Rectal smooth muscle tissue (tissue), 1 donor: ENCODE results near the gene POU5F1.
"Not testable (repeated sequence)": the region's sequence is repeated elsewhere in the genome, so short reads cannot be mapped to it uniquely, and the experiment has no call there.

Experiments used
- H3K27ac ChIP-seq: one replicate; pipeline ENCODE4 v1.7.0; 2013; ENCODE audit warnings: low read depth, low read length, inconsistent platforms
- H3K27me3 ChIP-seq: one replicate; pipeline ENCODE4 v1.7.0; 2013; ENCODE audit warnings: low read length; ENCODE audit not compliant: control insufficient read depth, insufficient read depth
- H3K36me3 ChIP-seq: one replicate; pipeline ENCODE4 v1.7.0; 2013; ENCODE audit warnings: low read length; ENCODE audit not compliant: control insufficient read depth, insufficient read depth
- H3K4me1 ChIP-seq: one replicate; pipeline ENCODE4 v1.7.0; 2013; ENCODE audit warnings: low read length; ENCODE audit not compliant: control insufficient read depth, insufficient read depth
- H3K4me3 ChIP-seq: one replicate; pipeline ENCODE4 v1.7.0; 2013; ENCODE audit warnings: low read length
- H3K9ac ChIP-seq: one replicate; pipeline ENCODE4 v1.7.0; 2013; ENCODE audit warnings: low read length

The POU5F1 gene

GRCh38 chr6:31170987-31171671, 647 bp upstream of the POU5F1 start:
- no peaks in the 10 kb centered on the region for H3K36me3 ChIP-seq
- H3K4me1 ChIP-seq, result no peaks in the 10 kb centered on the region
- no peaks in the 10 kb centered on the region for H3K27me3 ChIP-seq
- no peak overlapping the region for H3K27ac ChIP-seq
- H3K4me3 ChIP-seq, result no peak overlapping the region
- H3K9ac ChIP-seq, result no peak overlapping the region

GRCh38 chr6:31169858-31170599, 453 bp downstream of the POU5F1 start:
- H3K9ac ChIP-seq, H3K27ac ChIP-seq: not testable (repeated sequence)

GRCh38 chr6:31169123-31169857, 1.2 kb downstream of the POU5F1 start:
- Histone ChIP-seq H3K36me3 (no peaks in the 10 kb centered on the region), H3K9ac (no peak overlapping the region)

More at GRCh38 chr6:31169858-31170599, 453 bp downstream of the POU5F1 start:
- not testable (repeated sequence) for H3K27me3 ChIP-seq, H3K4me3 ChIP-seq, H3K4me1 ChIP-seq, H3K36me3 ChIP-seq

GRCh38 chr6:31168606-31169005, 1.9 kb downstream of the POU5F1 start:
- no peak overlapping the region for H3K9ac ChIP-seq
- no peaks in the 10 kb centered on the region for H3K36me3 ChIP-seq
- no peaks in the 10 kb centered on the region for H3K27me3 ChIP-seq
- H3K4me3 ChIP-seq, result no peak overlapping the region
- H3K27ac ChIP-seq, result no peak overlapping the region
- H3K4me1 ChIP-seq, result no peaks in the 10 kb centered on the region

More at GRCh38 chr6:31169123-31169857, 1.2 kb downstream of the POU5F1 start:
- H3K27me3 ChIP-seq, result no peaks in the 10 kb centered on the region
- no peak overlapping the region for H3K27ac ChIP-seq
- no peaks in the 10 kb centered on the region for H3K4me1 ChIP-seq
- H3K4me3 ChIP-seq, result no peak overlapping the region

GRCh38 chr6:31165986-31166385, 4.5 kb downstream of the POU5F1 start:
- no peak overlapping the region for H3K4me3 ChIP-seq
- H3K4me1 ChIP-seq, result no peaks in the 10 kb centered on the region
- H3K9ac ChIP-seq, result no peak overlapping the region
- no peaks in the 10 kb centered on the region for H3K36me3 ChIP-seq
- no peaks in the 10 kb centered on the region for H3K27me3 ChIP-seq
- no peak overlapping the region for H3K27ac ChIP-seq

- not testable (repeated sequence) for H3K27ac ChIP-seq, H3K36me3 ChIP-seq, H3K9ac ChIP-seq, H3K4me1 ChIP-seq, H3K4me3 ChIP-seq, H3K27me3 ChIP-seq
Measured at GRCh38 chr6:31165064-31165832, 5.2 kb downstream of the POU5F1 start.

- H3K36me3 ChIP-seq, result not testable (repeated sequence)
Measured at GRCh38 chr6:31164475-31165063, 5.9 kb downstream of the POU5F1 start.

GRCh38 chr6:31163922-31164321, 6.6 kb downstream of the POU5F1 start:
- H3K4me1 ChIP-seq, result no peaks in the 10 kb centered on the region
- no peak overlapping the region for H3K9ac ChIP-seq
- H3K27me3 ChIP-seq, result no peaks in the 10 kb centered on the region
- no peak overlapping the region for H3K27ac ChIP-seq
- no peak overlapping the region for H3K4me3 ChIP-seq
- H3K36me3 ChIP-seq, result no peaks in the 10 kb centered on the region

More at GRCh38 chr6:31164475-31165063, 5.9 kb downstream of the POU5F1 start:
- not testable (repeated sequence) for H3K27me3 ChIP-seq, H3K27ac ChIP-seq, H3K4me3 ChIP-seq, H3K4me1 ChIP-seq, H3K9ac ChIP-seq

GRCh38 chr6:31162463-31163165, 7.9 kb downstream of the POU5F1 start:
- H3K9ac ChIP-seq, result no peak overlapping the region

GRCh38 chr6:31161216-31162126, 9.0 kb downstream of the POU5F1 start:
- Histone ChIP-seq H3K9ac (no peak overlapping the region), H3K4me1 (peaks cover 5% of the 10 kb centered on the region), H3K27me3 (no peaks in the 10 kb centered on the region), H3K27ac (no peak overlapping the region), H3K4me3 (no peak overlapping the region), H3K36me3 (no peaks in the 10 kb centered on the region)

More at GRCh38 chr6:31162463-31163165, 7.9 kb downstream of the POU5F1 start:
- no peaks in the 10 kb centered on the region for H3K36me3 ChIP-seq
- H3K27me3 ChIP-seq, result no peaks in the 10 kb centered on the region
- no peaks in the 10 kb centered on the region for H3K4me1 ChIP-seq
- H3K27ac ChIP-seq, result no peak overlapping the region
- no peak overlapping the region for H3K4me3 ChIP-seq
